Glomerular visceral epithelial cell (primary cell): ENCODE results near the gene SIVA1.
"Not testable (repeated sequence)": the region's sequence is repeated elsewhere in the genome, so short reads cannot be mapped to it uniquely, and the experiment has no call there.

ENCODE experiments used
- DNase-seq: peaks from one replicate; pipeline ENCODE4 v3.0.0-alpha.2; 2016; ENCODE audit errors: extremely low spot score

SIVA1 gene

DNA sequence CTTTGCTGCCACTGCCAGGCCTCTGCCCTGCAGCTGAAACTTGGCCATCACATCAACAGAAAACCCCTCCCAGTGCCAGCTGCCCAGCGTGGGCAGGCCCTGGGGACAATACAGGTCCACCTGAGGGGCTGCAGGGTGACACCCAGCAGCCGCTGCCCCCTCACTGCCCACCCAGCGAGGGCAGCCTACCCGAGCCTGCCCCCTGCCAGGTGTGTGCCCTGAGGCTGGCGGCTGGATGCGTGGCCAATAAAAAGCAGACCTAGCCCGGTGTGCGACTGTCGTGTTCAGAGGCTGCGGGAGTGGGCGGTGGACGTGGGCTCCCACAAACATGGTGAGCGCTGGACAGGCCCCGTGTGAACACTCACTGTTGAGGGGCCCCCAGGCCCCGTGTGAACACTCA is 33.6 kb upstream of the SIVA1 start:
- no peak for DNase-seq

DNA sequence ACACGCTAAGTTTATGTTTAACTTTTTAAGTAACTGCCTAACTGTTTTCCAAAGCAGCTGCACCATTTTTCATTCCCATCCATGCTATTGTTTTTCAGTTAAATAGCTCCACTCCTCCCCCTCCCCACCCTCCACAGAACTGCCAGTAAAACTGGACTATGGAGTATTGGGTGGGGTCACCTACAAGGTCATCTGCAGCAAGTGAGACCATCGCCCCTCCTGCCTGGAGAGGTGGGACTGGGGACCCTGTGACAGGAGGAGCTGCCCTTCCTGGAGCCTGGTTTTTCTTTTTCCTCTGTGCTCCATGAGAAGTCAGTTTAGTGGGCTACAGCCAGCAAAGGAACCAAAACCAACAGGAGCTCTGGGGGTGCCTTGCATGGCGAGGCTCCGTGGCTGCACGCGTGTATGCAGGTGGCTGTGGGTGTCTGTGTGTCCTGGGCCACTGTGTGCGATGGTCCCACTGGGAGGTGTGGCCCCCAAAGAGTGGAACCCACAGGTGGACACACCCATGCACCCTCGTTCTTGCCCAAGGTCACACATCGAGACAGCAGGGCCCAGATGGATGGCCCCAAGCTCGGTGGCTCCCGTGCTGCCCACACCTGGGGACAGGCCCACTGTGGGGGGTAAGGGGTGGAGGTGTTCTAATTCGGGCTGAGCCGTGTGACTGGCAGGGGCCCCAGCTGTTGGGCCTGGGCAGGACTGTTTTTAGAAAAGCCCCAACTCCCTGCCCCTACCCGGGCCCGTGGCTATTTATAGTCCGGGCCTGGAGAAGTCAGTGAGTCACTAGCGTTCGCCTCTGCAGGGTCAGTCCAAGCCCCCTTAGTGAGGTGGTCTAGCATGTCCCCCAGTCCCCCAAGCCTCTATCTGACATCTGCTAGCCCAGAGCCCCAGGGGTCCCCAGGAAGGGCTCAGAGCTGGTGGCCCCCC is 31.2 kb upstream of the SIVA1 start:
- no peak for DNase-seq

DNA sequence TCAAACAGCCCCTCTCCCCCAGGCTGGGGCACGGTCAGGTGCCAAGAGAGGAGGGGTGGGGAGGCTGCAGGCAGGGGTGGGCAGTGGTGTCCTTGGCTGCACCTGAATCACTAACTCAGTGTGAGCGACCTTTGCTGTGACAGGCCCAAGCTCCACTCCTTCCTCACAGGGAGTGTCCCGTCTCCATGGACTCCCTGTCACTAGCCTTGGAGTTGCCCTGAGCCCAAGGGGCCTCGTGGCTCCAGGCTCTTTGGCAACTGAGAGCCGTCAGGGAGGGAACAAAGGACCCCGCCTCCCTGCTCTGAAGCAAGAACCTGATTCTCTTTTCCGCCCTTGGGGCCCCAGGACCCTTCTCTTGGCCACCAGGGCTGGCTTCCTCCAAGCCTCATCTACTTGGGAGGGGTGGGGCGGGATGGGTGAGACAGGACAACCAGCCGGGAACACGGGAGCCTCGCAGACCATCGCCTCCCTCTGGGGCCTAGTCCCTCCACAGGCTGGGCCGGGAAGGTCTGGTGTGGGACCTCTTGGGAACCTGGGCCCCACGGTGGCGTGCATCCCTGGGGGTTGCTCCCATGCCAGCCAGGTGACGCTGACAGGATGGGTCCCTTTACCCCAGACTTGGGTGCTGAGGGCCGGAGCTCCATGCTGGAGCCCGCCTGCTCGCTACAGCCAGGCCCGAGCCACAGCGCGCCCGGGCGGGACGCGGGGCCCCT is 29.9 kb upstream of the SIVA1 start:
- no peak for DNase-seq

DNA sequence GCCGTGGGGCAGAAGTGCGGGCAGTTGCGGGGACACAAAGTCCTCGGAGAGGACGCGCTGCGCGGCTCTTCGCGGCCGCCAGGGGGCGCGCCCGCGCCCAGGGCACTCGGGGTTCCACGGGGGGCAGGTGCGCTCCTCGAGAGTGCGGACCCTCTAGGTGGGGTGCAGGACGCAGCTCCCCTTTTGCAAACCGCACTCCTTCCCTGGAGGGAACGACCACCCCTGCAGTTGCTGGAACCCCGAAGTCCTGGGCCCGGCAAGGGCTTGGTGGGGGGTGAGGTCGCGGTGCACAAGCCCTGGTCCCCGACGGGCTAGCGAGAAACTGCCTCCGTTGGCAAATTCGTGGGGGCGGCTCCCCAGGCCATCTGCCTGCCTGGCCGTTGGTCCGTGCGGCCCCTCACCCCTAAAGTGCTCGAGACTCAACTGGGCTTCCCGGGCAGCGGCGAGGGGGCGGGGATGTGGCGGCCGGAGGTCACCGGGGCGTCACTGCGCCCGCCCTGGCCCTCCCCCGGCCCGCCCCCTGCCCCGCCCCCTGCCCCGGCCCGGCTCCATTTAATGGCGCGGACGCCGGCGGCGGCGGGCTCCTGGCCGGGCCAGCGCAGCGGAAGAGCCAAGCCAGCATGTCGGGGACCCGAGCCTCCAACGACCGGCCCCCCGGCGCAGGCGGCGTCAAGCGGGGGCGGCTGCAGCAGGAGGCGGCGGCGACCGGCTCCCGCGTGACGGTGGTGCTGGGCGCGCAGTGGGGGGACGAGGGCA is 29.1 kb upstream of the SIVA1 start, which contains the start of gene ADSS1:
ADSS1 (plus strand) TSS at position 579 of the 756 bp plus-strand sequence; CDS start at position 621, 42 bp downstream.
- peak; percentile 71 for DNase-seq

DNA sequence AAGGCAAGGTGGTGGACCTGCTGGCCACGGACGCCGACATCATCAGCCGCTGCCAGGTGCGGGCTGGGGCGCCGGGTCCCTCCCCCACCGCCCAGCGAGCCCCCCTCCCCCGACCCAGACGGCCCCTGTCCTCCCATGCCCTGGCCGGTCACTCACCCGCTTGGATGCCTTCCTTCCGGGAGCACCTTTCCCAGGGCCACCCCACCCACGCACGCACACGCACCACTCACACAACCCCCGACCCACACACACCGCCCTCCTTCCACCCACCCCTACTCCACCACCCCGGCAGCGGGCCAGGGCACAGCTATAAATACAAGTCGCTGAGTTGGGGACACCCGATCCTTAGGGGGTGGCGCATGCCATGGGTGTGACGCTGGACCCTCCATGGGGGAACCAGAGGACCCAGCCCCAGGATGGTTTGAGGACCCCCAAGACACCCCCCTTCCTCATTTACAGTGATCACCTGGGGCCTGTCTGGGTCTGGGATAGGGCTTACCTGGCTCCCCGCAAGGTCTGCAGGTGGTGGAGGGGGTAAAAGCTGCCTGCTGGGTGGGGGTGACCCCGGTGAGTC is 28.5 kb upstream of the SIVA1 start:
- peak; percentile 39 for DNase-seq

DNA sequence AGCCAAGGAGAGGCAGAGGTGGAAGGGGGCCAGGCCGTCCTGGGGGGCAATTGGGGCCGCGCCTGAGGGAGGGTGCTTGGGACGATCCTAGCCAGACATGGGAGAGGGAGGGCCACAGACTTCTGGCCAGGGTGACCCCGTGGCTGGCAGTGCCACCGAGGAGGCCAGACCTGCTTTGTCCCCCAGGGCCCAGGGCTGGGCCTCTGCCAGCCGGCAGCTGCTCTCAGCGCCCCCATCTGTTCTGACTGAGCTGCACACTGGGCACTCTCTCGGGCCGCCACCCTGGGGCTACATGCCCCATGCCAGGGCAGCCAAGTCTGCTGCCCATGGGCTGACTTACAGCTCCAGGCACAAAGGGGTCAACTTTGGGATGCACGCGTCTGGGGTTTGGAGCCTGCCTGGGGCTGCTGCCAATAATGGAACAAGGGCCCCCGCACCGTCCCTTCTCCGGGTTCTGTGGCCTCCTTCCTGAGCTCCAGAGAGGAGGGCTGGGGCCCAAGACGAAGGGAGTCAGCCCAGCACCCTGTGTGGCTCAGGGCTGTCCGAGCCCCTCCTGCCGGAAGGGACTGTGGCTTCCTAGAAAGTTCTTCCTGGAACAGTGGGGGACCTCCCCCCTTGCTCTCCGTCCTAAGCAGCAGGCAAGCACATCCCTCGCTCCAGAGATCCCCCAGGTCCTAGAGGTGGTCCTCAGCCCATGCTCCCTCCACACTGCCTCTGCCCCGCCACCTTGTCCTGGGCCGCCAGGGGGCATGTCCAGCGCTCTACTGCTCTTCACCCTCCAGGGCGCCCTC is 27.8 kb upstream of the SIVA1 start:
- DNase-seq, result peak; percentile 49

DNA sequence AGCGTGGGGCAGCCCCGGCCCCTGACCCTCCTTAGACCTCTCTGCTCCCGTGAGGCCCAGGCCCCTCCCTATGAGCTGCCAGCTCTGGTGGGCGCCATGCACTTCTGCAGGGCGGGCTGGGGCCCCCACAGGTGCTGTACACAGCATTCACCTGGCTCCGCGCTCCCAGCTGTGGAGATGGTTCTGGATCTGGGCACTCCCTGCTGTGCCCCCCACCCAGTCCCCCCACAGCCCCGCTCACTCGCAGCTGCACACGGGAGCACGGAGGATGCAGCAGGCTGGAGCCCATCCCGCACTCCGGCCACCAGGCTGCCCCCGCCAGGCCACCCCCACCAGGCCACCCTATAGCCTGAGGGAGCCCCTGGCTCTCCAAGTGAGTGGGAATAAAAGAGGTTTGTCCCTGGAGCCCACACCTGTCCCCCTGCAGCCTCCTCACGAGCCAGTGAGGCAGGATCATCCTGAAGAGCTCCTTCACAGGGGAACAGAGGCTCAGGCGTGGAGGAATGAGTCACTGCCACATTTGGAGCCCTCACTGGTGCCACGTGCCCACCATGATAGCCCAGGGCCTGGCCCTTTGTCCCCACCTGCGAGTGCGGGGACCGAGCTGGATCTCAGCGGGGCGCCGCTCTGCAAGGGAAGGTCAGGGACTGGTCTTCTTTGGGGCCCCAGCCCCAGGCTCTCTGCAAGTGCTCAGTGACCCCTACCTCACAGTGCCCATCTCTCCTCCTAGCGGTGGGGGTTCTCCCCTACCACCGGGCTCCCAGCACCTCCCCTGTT is 27.0 kb upstream of the SIVA1 start:
- DNase-seq, result no peak

DNA sequence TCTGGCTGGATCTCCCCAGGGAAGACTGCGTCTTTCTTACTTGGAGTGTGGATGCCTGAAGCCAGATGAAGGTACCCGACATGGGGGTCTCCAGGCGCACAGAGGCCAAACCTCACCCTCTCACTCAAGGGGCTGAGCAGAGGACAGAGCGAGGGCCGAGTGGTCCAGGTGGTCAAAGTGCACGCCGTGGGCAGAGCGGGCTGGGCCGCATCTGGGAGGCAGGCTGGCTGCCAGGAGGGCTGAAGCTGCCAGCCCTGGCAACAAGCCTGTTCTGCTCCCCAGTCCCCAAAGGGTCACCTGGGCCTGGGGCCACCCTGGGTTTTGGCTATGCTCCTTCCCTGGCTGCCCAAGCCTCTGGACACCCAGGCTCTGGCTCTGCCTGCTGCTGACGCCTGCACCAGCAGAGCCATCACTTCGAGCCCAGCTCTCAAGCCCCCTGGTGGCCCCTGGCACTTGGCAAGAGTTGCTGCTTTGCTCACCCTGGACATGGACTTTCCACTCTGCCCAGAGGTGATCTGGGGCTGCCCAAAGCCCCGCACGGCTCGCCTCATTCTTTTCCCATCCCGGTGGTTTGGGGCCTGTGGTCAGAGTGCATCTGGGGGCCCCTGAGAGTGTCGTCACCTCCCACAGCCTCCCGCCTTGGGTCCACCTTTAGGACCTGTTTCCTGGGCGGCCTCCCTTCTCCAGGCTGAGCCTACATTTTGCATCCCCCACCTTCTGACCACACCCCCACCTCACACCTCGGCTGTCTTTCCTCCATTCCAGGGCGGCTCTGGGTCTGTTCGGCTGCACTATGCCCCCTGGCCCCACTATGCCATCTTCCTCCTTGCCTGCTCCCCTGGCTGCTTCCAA is 26.1 kb upstream of the SIVA1 start:
- peak; percentile 37 for DNase-seq

DNA sequence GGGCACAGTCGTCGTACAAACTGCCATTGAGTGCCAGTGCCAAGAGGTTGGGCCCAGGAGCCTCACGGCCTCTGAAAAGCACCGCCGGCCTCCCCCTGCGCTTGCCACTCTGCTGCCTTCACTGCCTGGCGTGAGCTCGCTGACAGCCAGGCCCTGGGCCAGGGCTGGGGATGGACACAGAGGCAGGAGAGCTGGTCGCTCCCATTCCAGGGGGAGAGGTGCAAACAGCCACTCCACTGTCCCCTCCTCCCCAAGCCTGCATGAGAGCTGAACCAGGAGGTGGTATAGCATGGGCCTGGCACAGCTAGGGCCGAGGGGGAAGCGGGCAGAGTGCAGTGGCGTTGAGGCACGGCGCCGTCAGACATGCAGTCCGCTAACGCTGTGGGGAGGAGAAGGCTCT is 24.3 kb upstream of the SIVA1 start:
- no peak for DNase-seq

DNA sequence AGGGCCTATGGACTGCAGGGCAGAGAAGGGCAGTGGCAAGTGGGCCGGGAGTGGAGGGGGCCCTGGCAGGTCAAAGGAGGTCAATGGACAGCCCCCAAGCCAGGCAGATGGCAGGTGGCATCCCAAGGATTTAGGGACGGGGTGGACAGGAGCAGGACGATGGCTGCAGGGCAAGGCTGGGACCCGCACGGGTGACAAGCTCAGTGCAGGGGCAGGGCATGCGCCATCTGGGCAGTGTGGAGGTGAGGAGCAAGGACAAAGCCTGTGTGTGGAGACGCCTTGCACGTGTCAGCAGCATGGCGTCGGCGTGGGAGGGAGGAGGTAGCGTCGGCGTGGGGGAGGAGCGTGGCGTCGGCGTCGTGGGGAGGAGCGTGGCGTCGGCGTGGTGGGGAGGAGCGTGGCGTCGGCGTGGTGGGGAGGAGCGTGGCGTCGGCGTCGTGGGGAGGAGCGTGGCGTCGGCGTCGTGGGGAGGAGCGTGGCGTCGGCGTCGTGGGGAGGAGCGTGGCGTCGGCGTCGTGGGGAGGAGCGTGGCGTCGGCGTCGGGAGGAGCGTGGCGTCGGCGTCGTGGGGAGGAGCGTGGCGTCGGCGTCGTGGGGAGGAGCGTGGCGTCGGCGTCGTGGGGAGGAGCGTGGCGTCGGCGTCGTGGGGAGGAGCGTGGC is 23.6 kb upstream of the SIVA1 start:
- DNase-seq, result not testable (repeated sequence)

DNA sequence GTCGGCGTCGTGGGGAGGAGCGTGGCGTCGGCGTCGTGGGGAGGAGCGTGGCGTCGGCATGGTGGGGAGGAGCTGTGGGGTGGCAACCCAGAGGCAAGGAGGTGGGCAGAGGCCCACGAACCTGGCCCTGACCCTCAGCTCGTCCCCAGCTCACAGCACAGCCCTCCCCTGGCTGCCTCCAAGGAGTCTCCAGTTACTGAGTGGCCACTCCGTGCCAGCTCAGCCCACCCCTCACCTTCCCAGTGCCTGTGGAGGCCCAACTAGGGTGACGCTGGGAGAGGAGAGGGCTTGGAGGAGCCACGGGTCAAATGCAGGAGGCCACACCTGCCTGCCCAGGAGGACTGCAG is 23.1 kb upstream of the SIVA1 start:
- no peak for DNase-seq

DNA sequence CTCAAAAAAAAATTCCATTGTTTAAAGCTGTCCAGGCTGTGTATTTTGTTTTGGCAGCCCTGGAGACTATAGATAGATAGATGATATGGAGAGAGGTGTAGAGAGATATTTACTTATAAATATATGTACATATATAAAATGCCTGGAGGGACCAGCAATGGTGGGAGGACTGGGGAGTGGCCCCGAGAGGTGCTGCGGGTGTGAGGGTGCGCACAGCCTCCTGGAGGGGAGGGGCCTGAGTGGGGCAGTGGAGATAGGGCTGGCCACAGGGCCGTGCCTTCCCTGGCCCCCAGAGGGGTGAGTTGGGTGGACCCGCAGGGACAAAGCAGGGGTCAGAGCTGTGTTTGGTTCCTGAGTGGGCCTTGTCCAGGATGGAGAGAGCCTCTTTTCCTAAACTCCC is 22.5 kb upstream of the SIVA1 start:
- no peak for DNase-seq

DNA sequence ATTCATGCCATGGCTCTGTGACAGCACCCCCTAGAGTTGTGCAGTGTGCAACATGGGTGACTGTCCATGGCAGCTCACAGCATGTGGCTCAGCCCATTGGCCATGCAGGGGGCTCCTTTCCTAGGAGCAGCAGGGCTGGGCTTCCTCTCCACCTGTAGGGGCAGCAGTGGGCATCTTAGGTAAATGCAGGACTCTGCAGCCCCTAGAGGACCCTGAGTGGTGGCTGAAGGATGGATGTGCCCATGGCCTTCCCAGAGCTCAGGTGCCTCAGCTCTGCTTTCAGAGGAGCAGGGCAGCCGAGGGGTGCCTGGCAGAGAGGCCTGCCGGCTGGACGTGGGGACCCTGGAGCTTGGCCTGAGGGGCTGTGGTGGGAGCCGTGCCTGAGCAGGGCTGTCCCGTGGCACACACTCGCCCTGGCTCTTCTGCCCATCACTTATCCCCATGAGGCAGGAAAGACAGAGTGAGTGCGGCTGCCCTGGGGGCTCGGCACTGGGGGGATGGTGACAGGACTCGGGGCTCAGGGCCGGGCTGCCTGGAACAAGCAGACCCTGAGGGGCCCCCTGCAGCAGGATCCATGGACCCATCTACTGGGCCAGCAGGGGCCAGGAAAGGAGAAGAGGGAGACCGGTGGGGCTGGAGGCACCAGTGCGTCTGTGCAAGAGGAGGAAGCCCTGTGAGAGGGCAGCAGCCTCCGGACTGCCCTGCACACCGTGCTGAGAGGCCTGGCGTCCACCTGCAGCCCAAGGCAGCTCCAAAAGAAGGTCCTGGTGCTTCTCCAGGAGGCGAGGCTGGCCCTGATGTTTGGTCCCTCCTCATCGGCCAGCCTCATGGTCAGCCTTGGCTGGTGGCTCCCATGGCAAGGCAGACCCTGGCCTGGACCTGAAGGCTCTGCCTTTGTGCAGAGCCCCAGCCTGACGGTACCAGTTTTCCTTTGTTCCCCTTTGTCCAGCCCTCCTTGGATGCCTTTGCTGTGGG is 21.3 kb upstream of the SIVA1 start:
- DNase-seq, result no peak

DNA sequence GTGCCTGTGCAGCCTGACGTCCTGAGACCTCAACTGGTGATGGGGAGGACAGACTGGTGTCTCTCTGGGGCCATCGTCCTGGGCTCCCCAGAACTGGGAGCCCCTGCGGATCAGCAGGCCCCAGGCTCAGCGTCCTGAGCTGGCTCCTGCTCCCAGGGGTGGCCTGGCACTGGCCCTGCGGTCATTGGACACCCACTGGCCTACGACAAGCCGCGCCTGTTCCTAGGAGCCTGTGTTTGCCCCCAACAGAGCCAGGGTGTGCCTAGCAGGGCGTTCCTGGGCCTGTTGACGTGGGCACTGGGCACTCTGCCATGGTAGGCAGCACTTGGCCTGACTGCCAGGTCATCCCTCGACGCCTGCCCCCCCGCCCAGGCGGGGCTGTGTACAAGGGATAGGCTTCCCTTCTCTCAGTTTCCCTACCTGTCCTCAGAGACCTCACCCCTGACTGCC is 20.6 kb upstream of the SIVA1 start:
- peak; percentile 51 for DNase-seq

DNA sequence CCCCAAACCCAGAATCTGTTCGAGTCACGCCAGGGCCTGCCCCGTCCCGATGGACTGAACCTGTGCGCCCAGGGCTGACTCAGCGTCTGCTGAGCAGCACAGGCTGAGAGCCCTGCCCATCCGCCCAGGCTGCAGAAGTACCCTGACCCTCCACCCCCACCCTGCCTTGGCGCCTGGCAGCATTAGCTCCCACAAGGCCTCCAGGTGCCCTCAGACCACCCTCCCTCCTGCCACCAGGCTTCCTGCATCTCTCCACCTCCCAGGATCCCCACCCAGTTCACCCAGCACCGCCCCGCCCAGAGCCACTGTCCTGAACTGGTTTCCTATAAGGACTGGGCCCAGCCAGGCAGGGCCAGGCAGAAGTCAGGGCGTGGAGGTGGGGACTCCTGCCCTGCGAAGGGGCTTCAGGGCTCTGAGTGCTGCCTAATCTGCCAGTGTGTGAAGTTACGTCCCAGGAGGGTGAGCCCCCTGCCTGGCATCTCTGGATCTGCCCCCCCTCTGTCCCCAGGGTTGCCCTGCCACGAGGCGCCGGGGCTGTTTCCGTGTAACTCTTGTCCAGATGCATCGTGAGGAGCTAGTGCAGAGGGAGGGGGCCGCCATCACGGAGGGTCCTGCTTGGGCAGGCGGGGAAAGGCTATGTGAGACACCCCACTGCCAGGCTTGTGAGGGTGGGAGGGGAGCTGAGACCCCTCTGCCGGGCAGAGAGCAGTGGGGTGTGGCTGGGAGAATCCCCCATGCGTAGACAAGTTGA is 19.8 kb upstream of the SIVA1 start:
- no peak for DNase-seq

DNA sequence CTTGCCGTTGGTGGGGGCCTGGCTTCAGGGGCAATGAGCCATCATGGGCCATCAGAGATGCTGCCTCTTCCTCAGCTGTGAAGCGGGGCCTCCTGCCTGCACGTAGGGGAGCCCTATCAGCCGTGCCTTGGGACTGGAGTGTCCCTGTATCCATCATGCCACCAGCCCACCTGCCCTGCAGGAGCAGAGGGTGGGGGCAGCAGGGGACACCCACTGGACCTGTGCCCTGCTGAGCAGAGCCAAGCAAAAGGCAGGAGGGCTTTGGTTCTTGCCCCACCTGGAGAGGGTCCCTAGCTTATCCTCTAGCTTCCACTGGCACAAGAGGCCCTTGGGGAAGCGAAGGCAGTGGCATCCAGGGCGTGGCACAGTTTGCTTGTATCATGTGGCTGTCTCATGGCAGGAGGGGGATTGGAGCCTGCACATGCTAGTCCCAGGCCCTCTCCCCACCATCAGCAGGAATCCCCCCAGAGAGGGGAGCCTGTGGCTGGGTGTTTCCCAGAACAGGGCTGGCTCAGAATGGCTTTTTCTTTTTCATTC is 18.8 kb upstream of the SIVA1 start:
- DNase-seq, result no peak

DNA sequence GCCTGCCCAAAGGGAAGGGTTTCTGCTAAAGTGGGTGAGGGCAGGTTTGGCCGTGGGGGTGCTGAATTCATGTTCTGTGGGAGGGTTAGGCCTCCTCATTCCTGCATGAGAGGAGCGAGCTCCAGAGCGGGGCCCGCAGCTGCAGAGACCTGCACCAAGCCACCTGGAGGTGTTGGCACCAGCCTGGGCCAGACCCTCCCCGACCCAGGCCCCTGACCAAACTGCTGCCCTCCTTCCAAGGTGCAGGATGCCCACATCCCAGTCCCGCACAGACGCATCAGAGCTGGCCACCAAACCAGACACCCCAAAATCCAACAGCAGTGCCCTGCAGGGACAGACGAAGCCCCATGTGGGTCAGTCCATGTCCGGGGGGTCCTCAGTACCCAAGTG is 18.4 kb upstream of the SIVA1 start:
- DNase-seq, result no peak
